ENCODE results near the gene NUAK2. TPM values are rescaled to one million over a fixed set of nuclear protein-coding genes. Genes with fewer than 3 reads are reported as not detected.

The NUAK2 gene
- total RNA-seq, 1 experiment from 2014 or later = 0.55 TPM

DNA sequence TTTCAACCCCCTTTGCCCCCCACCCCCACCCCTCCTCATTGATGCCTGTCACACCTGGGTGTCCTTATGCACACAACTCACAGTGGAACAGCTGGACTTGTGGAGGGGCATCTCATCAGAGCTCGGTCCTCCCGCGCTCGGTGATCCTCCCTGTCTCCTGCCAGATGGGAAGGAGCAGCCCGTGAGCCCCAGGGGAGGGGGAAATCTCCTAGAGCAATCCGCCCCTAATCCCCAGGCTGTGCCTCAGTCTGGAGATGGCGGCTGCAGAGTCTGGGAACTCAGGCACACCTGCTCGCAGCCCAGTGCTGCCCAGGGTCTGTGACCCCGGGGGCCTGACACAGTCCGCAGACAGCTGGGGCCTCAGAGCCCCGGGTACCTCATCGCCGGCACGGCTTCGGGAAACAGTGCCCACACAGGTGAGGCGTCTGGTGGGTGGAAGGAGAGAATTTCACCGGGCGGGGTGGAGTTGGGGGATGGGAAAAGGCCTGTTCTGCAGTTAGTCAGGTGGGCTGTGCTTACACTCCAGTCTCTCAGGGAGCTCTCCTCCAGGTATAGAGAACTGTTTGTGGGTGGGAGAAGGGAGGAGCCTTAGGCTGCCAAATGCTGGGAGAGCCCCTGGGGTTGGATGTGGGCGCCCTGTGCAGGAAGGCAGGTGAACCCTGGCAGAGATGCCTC lies 64.5 kb downstream of the NUAK2 start:
- DNase-seq (ENCODE audit: low read depth, low spot score) = no peak
- in situ Hi-C loops (cut with HindIII; ENCODE audit: low pct_unique_long_range_greater_than_20kb, low sequenced_read_pairs) = no loop called here

GRCh38 chr1:205255941-205256780 lies 65.4 kb downstream of the NUAK2 start:
- in situ Hi-C loops (cut with HindIII; ENCODE audit: low pct_unique_long_range_greater_than_20kb, low sequenced_read_pairs) = no loop called here
- DNase-seq (ENCODE audit: low read depth, low spot score) = peak; percentile 92

Small RNA genes within 50 kb of the gene (small RNA-seq; reads per million reads assigned to genes)
- gene SNRPGP10 = 0 to 0.19 reads per million in 2 experiments

Other genes starting within 250 kb of the NUAK2 start
- 1.3 and 1.9 TPM in 2 replicates for gene TMEM81, start 237.3 kb downstream of the NUAK2 start, total RNA-seq (2014; rRNA removed; shearing (Covaris generic))
- gene RBBP5, start 199.8 kb downstream of the NUAK2 start, total RNA-seq (2014; rRNA removed; shearing (Covaris generic)) = 19.7 and 20.1 TPM in 2 replicates
- 31.1 and 32.8 TPM in 2 replicates for gene DSTYK, start 110.0 kb downstream of the NUAK2 start, total RNA-seq (2014; rRNA removed; shearing (Covaris generic))
- gene TMCC2, start 93.8 kb downstream of the NUAK2 start, total RNA-seq (2014; rRNA removed; shearing (Covaris generic)) = 22.1 and 26.5 TPM in 2 replicates
- 0.37 and 0.85 TPM in 2 replicates for gene KLHDC8A, start 35.2 kb upstream of the NUAK2 start, total RNA-seq (2014; rRNA removed; shearing (Covaris generic))
- gene LEMD1, start 100.3 kb upstream of the NUAK2 start, total RNA-seq (2014; rRNA removed; shearing (Covaris generic)) = 0.72 and 1.6 TPM in 2 replicates
- gene BLACAT1, start 134.3 kb upstream of the NUAK2 start, total RNA-seq (2014; rRNA removed; shearing (Covaris generic)) = 0.87 and 1.1 TPM in 2 replicates
- gene CDK18, start 182.9 kb upstream of the NUAK2 start, total RNA-seq (2014; rRNA removed; shearing (Covaris generic)) = 2.4 and 2.7 TPM in 2 replicates

Measured in SK-MEL-5 (cell line).